HG03175 (cell line): ENCODE measurements around the gene MOB3C.

Source experiments
- ATAC-seq: cut with Tn5 transposase; IDR thresholded peaks from one replicate; pipeline ENCODE4 v1.9.1; 2021; ENCODE audit warnings: mild to moderate bottlenecking, moderate library complexity; ENCODE audit not compliant: unreplicated experiment

The MOB3C gene

GRCh38 chr1:46639547-46639946 is 22.9 kb upstream of the MOB3C start:
- no peak for ATAC-seq

GRCh38 chr1:46638921-46639320 is 22.3 kb upstream of the MOB3C start:
- ATAC-seq = no peak

- no peak for ATAC-seq
Observed at GRCh38 chr1:46637444-46638083, 21.0 kb upstream of the MOB3C start.

- ATAC-seq = no peak
Observed at GRCh38 chr1:46635205-46635604, 18.6 kb upstream of the MOB3C start.

- ATAC-seq = no peak
Observed at GRCh38 chr1:46630719-46631118, 14.1 kb upstream of the MOB3C start.

- ATAC-seq = no peak
Observed at GRCh38 chr1:46623743-46624644, 7.4 kb upstream of the MOB3C start.

GRCh38 chr1:46622344-46622743 is 5.7 kb upstream of the MOB3C start:
- no peak for ATAC-seq

- no peak for ATAC-seq
Observed at GRCh38 chr1:46621930-46622329, 5.3 kb upstream of the MOB3C start.

GRCh38 chr1:46619656-46620258 is 3.1 kb upstream of the MOB3C start:
- no peak for ATAC-seq

- ATAC-seq = no peak
Observed at GRCh38 chr1:46618754-46619415, 2.3 kb upstream of the MOB3C start.

- ATAC-seq = no peak
Observed at GRCh38 chr1:46617833-46618232, 1.2 kb upstream of the MOB3C start.

GRCh38 chr1:46617108-46617800 is 643 bp upstream of the MOB3C start:
- ATAC-seq = no peak

- ATAC-seq = no peak
Observed at GRCh38 chr1:46615735-46616134, 876 bp downstream of the MOB3C start.

- ATAC-seq = no peak
Observed at GRCh38 chr1:46615088-46615487, 1.5 kb downstream of the MOB3C start.

GRCh38 chr1:46614604-46614984 is 2.0 kb downstream of the MOB3C start:
- ATAC-seq = no peak

- no peak for ATAC-seq
Observed at GRCh38 chr1:46613661-46614603, 2.7 kb downstream of the MOB3C start.

- no peak for ATAC-seq
Observed at GRCh38 chr1:46612937-46613660, 3.5 kb downstream of the MOB3C start.

GRCh38 chr1:46611691-46612221 is 4.9 kb downstream of the MOB3C start:
- ATAC-seq = no peak
